CD4-positive, alpha-beta T cell treated with Interleukin-17A for 4 hours (primary cell): ENCODE measurements around the gene GALR1.
"Not testable (repeated sequence)": the region's sequence is repeated elsewhere in the genome, so short reads cannot be mapped to it uniquely, and the experiment has no call there.

Experiments used
- DNase-seq: peaks from one replicate; pipeline ENCODE4 v3.0.0-alpha.2; 2020; ENCODE audit warnings: mixed read lengths

GALR1 gene, protein sequence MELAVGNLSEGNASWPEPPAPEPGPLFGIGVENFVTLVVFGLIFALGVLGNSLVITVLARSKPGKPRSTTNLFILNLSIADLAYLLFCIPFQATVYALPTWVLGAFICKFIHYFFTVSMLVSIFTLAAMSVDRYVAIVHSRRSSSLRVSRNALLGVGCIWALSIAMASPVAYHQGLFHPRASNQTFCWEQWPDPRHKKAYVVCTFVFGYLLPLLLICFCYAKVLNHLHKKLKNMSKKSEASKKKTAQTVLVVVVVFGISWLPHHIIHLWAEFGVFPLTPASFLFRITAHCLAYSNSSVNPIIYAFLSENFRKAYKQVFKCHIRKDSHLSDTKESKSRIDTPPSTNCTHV

DNA sequence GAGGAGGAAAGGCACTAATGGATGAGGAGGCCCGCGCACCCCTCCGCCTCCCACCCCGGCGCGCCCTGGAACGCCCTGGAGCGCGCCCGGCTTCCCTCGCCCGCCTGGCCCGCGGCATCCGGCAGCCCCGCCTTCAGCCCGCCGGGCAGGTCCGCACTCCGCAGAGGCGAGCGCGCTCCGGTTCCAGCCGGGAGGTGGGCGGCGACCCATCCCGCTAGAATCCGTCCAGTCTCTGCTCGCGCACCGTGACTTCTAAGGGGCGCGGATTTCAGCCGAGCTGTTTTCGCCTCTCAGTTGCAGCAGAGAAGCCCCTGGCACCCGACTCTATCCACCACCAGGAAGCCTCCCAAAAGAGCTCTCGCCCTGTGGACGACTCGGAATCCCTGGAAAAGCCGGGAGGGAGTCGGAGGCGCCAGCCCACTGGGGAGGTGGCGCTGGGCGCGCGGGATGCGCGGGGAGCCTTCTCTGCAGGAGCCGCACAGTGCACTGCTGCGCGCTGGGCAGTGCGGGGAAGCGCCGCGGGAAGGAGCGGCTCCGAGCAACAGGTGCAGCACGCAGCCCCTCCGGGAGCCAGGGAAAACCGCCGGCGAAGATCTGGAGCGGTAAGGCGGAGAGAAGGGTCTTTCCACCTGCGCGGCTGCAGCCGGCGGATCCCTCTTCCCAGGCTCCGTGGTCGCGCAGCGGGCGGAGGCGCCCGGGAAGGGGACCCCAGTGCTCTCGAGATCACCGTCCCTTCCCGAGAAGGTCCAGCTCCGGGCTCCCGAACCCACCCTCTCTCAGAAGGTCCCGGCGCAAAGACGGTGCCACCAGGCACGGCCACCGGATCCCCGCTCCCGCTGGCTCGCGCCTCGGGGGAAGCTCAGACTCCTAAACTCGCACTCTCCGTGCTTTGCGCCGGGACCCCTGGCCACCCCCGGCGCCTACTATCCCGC is at the start of gene GALR1:
Gene GALR1, plus strand, starts transcription at position 280 of the 932 bp plus-strand sequence. CDS start 701 bp downstream, outside the sequence.
- no peak for DNase-seq

DNA sequence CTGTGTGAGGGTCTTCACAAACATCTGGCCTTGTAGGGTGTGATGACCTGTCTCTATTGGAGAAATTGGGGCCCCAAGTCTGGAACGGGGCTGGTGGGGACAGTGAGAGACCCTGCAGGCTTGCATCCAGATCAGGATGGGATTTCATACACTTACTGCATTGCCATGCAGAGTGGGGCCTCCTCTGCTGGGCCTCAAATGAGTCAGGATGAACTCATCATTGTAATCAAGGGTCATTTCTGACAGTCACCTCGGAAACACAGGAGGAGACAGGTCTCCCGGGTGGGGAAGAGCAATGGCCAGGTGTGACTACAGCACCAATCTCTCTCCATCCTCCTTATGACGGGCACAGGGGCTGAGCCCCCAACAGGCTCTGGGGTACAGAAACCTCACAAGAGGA is 48.1 kb upstream of the GALR1 start:
- DNase-seq, result no peak

DNA sequence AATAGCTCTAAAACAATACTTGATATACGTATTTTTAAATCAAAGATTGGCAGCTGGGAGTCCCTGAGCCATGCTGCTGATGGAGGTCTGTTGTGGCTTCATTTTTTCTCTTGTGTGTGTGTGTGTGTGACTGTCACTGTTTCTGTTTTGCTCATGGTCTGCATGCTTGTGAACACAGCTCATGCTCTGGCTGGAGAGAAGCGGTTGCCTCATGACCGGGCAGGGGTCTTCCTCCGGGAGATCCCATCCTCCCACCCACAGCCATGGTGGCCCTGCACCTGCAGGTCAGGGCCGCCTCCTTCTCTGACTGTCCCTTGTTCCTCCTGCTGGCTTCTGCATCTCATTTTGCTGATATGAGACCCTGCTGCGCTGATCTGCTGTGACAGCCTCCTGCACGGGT is 47.3 kb upstream of the GALR1 start:
- DNase-seq, result no peak

DNA sequence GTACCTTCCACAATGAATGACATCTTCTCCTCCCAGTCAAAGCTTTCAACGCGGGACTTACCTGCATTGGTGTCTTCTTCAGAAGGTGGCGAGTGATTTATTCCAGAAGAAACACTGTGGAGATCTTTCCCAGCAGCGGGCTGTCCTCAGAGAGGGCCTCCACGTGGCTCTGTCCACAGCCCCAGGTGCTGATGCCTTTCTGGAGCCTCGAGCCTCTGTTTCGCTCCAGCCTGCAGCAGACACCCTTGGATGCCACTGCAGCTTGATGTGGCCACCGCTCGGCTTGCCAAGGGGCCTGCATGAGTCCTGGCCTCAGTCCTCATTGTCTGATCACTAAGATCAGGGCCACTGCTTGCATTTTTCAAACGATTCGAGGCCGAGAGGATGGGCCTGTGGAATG is 46.6 kb upstream of the GALR1 start:
- no peak for DNase-seq

DNA sequence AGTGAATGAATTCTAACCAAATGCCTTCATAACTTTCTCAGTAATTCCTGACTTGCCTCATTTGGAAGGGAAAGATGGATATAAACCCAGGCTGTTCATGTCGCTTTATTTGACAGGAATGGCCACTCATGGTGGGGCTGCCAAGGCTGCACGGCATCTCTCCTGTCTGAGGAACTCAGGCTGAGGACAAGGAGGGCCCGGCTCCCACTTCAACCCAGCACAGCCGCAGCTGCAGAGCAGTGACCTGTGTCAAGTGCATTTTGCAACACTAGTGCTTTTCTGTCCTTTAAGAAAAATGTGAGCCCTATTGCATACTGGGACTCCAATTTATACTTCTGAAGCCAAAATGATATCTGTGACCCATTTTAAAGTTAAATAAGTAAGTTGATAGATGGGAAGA is 45.8 kb upstream of the GALR1 start:
- no peak for DNase-seq

DNA sequence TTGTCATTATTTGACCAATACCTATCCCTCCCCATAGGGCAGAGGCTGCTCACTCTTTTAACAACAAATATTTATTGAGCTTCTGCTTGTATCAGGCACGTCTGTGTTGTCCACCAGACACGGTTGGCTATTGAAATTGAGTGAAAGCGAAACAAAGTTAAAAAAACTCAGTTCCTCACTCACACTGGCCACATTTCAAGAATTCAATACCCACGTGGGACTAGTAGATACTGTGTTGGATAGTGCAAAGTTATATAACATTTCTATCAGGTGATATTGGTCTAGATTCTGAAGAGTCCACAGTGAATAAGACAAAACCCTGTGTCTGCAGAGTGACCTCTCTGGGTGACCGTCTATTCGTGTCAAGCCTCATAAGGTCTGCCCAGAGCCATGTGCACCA is 43.9 kb upstream of the GALR1 start:
- no peak for DNase-seq

DNA sequence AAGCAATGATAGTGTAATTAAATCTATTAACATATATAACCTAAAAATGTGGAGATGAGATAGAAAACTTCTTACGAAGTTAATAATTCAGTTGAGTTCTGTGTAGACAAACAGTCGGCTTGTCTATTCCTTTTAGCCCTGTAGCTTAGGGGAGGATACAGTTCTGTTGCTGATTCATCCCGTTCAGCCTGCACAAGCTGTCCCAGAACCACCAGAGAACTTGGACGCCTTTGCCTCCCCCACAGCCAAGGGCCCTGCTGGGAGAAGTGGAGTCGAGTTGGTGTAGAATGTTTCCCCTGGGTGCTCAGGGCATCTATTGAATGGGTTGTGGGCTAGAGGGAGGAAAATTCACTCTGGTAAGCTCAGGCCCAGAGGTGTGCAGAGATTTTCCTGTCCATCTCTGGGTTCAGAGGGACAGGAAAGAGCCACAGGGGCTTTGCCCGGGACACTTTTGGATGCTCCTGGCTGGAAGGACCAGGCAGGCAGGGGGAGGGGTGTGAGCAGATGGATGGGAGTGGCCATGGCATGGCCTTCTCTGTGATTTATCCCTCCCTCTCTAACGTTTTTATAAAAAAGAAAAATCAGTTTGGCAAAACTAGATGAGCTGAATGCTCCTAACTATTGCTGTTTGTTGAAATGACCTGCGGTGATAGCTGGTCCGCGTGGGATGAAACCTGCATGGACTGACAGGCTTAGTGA is 42.8 kb upstream of the GALR1 start:
- no peak for DNase-seq

DNA sequence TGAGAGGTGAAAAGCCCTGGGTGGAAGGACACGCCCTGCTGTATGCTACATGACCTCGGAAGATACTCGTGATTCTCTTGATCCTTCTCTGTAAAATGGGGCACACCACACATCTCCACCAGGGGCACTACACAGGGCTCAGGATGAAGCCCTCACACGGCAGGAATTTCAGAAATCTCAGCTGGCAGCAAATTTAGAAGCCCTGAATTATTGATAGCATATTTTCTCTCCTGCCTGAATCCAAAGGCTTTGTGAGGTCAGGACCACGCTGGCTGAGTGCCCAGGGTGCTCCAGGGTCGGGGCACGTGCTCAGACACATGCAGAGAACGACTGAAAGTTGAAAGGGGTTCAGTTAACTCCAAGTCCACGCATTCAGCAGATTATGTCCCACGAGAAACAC is 42.1 kb upstream of the GALR1 start:
- DNase-seq, result peak; percentile 70

DNA sequence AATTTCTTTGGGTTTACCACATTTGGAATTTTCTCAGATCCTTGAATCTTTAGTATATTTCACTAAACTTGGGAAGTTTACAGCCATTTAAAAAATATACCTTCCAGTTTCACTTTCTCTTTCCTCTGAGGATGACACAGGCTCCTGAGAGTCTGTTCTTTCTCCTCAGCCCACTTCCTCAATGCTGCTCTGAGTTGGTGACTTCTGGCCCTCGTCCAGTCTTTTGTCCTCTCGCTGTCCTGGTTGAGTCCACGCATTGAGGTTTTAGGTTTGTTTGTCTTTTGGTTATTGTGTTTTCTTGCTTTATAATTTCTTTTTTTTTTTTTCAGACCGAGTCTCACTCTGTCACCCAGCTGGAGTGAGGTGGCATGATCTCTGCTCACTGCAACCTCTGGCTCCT is 40.7 kb upstream of the GALR1 start:
- peak; percentile 53 for DNase-seq

DNA sequence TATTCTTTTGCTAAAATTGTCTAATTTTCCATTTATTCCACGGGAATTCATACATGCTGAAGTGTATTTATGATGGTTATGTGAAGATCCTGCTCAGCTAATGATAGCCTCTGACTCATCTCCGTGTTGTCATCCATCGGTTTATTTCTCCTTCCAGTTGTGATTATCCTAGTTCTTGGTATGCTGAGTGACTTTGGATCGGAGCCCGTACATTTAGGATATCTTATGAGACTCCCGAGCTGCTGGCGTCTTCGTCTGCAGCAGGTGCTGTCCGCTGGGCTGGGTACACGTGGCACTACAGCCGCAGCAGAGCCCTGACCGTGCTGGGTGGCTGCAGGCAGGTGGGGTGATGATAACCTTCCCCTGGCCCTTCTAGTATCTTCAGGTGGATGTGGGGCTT is 40.1 kb upstream of the GALR1 start:
- no peak for DNase-seq

DNA sequence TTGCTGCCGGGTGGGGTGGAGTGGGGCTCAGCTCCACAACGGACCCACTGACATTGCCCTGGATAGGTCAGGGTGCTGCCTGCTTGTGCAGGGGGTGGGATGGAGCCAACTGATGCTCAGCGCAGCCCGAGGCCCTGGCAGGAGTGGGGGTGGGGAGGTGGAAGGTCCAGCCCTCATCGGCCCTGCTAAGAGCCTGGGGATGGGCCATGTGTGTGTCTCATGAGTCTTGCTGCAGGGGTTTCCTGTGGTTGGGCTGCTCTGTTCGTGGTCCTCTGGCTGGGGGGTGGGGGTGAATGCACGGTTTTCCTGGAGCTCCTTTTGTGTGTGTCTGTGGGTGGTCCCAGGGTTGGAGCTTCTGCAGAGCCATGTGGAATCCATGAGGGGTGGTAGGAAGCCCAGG is 39.4 kb upstream of the GALR1 start:
- no peak for DNase-seq

DNA sequence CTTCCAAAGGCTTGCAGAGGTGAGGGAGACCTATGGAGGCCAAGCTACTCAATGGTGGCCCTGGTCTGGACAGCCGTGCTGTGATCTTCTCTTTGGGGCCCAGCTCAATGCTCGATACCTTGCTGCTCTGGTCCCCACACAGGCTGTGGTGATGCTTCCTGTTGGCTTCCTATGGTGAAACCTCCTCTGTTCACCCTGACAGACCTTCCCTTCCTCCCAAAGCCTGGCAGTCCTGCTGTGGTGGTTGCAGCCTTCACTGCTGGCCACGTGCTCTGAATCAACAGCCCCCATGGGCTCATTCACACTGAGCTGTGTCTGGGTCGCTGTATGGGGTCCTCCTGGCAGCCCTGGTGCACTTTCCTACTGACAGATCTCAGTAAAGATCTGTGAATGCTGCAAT is 31.0 kb upstream of the GALR1 start:
- DNase-seq, result no peak

DNA sequence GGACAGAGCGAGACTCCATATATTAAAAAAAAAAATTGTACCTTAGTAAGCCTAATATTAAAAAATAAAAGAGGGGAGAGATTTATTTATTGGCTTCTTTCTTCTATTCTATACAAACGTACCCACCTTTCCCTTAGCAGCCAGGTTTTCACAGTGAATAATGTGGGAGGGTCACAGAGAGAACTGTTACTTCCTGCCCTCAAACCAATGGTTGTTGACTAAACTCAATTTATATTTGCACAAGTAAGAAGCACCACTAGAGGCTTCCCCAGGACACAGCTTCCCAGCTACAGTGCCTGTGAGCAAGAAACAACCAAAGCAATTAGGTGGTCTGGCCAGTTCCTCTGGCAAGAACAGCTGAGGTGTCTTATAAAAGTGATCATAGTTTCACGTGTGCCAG is 28.9 kb upstream of the GALR1 start:
- no peak for DNase-seq

DNA sequence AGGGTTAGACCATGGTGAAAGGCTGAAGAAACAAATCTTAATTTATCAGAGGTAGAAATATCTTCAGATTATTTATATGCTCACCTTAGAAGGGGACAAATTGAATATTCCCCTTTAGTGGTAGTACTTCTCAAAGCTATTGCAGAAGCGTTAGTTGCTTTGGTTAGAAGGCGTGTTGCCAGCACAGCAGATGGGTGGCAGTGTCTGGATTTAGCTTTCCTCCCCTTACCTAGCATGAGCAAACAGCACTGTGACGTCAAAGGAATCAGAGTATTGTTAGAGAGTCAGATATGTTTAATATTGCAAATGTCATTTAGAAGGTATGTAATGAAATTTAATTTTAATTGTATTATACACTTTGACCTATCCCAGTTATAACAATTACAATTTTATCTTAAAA is 27.2 kb upstream of the GALR1 start:
- no peak for DNase-seq

DNA sequence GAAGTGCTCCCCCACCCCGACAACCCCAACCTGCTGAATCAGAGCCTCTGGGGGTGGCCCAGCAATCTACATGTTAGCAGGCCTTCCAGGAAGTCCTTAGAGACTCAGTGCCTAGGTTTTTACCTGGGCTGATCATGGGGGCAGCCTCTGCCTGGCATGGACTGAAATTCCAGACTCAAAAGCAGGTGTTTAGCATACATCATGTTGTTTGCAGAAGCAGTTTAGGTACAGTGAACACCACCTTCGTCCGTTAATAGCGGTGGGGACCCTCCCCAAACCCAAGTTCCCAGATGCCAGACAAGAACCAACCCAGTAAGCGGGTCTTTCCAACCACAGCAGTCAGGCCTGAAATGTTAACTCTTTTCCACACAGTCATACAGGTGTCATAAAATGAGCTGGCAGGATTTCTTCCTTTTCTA is 26.4 kb upstream of the GALR1 start:
- DNase-seq, result no peak

DNA sequence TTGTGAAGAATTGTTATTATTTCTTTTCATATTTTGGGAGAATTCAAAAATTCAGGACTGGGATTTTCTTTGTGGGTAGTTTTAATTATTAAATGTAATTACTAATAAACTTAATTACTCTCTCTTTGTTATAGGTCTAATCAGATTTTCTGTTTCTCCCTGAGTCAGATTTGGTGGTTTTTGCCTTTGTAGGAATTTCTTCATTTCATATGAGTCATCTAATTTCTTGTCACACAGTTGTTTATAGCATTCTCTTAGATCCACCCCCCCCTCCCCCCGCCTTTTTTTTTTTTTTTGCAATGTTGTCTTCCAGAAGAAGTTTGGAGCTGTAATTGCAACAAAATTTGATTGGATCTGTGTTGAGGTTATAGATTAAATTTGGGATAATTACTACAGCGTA is 26.0 kb upstream of the GALR1 start:
- no peak for DNase-seq

DNA sequence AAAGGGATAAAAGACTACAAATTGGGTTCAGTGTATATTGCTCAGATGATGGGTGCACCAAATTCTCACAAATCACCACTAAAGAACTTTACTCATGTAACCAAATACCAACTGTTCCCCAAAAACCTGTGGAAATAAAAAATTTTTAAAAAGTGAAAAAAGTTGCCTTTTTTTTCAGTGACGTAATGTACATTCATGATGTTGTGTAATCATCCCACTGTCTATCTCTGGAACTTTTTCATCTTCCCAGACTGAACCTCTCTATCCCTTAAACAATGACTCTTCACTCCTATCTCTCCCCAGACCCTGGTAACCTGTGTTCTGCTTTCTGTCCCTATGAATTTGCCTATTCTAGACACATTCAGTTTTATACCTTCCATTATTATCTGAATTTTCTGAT is 19.0 kb upstream of the GALR1 start:
- no peak for DNase-seq

DNA sequence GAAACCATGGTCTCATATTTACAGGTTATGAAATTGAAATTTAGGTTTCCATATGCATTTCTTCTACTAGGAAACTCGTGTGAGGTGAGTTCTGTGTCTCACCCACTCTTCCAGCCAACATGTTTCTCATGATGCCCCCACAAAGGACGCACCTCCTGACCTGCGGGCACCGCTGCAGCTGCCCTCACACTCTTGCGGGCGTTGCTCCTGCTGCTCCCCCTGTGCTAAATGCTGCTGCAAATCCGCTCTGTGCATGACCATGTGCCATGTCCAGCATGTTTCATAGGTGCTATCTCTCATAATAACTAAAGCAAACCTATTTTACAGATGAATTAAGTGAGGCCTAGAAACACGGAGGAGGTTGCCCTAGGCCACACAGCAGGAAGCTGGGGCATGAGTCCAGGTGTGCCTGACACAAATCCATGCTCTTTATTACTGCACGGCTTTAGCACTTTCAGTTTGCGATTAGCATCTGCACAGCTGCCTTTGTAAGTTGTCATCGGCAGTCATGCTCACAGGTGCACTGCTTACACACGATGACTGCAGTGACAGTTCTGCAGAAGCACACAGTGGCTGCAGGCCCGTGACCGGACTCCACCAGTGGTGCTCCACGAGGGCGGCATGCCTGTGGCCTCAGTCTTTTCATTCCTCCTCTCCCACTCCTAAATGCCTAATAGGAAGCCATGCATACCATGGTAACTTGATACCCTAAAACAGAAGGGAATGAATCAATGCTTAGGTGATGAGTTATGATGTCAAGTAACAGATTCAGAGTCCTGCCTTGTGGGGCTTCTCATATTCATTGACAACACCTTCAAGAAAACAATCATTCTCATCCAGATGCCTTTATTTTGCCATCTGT is 14.9 kb upstream of the GALR1 start:
- DNase-seq, result no peak

DNA sequence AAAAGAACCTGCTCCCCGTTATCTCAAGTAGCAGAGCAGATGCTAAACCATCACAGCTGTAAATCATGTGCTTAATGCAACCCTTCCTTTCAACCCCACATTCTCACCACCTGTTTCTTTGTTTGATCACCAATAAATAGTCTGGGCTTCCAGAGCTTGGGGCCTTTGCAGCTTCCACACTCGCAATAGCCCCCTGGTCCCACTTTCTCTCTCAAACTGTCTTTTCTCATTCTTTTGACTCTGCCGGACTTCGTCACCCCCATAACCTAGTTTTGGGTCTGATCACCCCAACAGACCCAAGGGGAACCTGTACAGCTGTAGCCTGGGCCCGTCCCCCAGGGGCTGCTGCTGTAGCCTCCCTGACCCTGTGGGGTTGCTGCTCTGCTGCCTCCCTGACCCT is 10.4 kb upstream of the GALR1 start:
- not testable (repeated sequence) for DNase-seq

DNA sequence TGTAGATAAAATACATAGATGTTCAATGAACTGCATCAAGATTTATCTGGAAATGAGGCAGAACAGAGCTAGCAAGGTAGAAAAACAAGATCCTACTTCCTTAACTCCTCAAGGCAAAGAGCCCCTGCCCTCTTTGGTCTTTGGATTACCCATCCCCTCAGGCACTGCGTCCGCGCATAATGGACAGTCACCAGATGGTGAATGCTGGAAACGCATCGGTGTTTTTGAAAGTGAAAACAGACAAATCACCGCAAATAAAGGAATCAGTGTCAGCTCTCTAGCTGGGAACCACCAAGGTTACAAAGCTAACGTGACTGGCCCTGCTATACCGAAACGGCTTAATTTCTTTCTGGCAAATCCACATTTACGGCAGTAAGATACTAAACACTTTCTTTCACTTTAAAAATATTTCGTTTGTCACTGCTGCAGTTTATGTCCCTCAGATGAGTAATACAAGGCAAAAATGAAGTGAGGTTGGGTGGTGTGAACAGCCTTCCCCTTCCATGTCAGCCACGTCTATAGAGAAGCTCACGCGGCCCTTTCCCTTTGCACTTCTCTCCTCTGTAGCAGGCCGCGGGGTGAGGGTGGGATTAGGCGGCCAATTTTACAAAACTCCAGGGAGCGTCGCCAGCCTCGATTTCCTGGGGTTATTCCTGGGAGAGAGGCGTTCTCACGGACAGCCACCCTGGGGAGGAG is 627 bp upstream of the GALR1 start:
- DNase-seq, result no peak

DNA sequence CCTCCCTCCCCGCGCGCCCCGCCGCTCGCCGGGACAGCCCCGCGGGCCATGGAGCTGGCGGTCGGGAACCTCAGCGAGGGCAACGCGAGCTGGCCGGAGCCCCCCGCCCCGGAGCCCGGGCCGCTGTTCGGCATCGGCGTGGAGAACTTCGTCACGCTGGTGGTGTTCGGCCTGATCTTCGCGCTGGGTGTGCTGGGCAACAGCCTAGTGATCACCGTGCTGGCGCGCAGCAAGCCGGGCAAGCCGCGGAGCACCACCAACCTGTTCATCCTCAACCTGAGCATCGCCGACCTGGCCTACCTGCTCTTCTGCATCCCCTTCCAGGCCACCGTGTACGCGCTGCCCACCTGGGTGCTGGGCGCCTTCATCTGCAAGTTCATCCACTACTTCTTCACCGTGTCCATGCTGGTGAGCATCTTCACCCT is 865 bp downstream of the GALR1 start:
- DNase-seq, result no peak
